Activated T-cell treated with anti-CD3 and anti-CD28 coated beads, Interleukin-2, amount 50 U/mL, for 24 hours (primary cell): Measurements from ENCODE around the gene SPIN3.
"Not testable (repeated sequence)": the region's sequence is repeated elsewhere in the genome, so short reads cannot be mapped to it uniquely, and the experiment has no call there.

ENCODE experiments used
- DNase-seq: peaks from one replicate; pipeline ENCODE4 v3.0.0-alpha.2; 2020
- H3K27ac Mint-ChIP-seq: 2 replicates; pipeline ENCODE4 v1.8.0; 2020; ENCODE audit warnings: mild to moderate bottlenecking, mixed read lengths
- H3K27me3 Mint-ChIP-seq: 2 replicates; pipeline ENCODE4 v1.8.0; 2020; ENCODE audit warnings: mixed read lengths
- H3K36me3 Mint-ChIP-seq: 2 replicates; pipeline ENCODE4 v1.8.0; 2020; ENCODE audit warnings: low read depth, mixed read lengths
- H3K4me1 Mint-ChIP-seq: 2 replicates; pipeline ENCODE4 v1.8.0; 2020; ENCODE audit warnings: low read depth, mixed read lengths
- H3K4me3 Mint-ChIP-seq: 2 replicates; pipeline ENCODE4 v1.8.0; 2020; ENCODE audit warnings: mild to moderate bottlenecking, moderate library complexity, mixed read lengths
- H3K9me3 Mint-ChIP-seq: 2 replicates; pipeline ENCODE4 v1.8.0; 2020; ENCODE audit warnings: mixed read lengths

Gene SPIN3

DNA sequence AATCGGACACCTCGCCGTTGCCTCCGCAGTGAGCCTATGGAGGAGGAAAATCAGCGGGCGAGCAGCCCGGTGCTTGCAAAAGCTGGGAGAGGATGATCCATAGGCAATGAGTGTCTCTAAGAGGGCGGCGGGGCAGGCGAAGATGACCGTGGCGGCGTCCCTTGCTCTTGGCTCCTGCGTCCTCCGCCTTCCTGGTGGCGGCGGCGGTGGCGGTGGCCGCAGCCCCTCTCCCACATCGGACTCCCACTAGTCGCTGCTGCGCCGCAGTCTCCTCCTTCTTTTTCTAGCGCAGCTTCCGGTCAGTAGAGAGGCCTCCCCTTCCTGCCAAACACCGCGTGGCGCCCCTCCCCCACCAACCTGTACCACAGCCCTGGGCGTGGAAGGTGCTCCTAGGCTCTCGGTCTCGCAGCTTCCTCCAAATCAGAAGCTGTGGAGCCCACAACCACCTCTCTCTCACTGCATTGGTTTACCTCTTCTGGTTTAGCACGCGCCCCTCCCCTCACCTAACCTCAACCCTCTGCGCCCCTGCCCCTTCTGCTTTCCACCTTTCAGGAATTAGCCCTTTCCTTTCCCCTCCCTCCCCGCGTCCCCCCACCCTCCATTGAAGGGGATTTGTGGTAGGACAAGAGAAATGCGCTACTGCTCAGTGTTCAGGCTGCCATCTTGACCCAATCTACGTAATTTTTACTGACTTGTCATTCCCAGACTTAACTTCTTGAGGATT is at the start of gene SPIN3:
Gene SPIN3, minus strand, starts transcription at position 271 of the 724 bp plus-strand sequence. CDS start 594 bp downstream, outside the sequence.
- DNase-seq, result peak; percentile 75
- Mint-ChIP-seq H3K4me1 (peaks cover 37% of the 10 kb centered on the region), H3K27ac (peak within 1 kb of the TSS; percentile 91), H3K36me3 (peaks cover 28% of the 10 kb centered on the region), H3K27me3 (peaks cover 43% of the 10 kb centered on the region), H3K4me3 (peak within 1 kb of the TSS; percentile 82), H3K9me3 (no peaks in the 10 kb centered on the region)

GRCh38 chrX:57044245-57044644 is 48.9 kb upstream of the SPIN3 start:
- no peak for DNase-seq
- H3K4me3 Mint-ChIP-seq, result no peak overlapping the region
- no peaks in the 10 kb centered on the region for H3K36me3 Mint-ChIP-seq
- no peaks in the 10 kb centered on the region for H3K4me1 Mint-ChIP-seq
- no peaks in the 10 kb centered on the region for H3K9me3 Mint-ChIP-seq
- no peak overlapping the region for H3K27ac Mint-ChIP-seq
- H3K27me3 Mint-ChIP-seq, result peaks cover 93% of the 10 kb centered on the region

GRCh38 chrX:57037265-57037664 is 41.9 kb upstream of the SPIN3 start:
- not testable (repeated sequence) for H3K4me1 Mint-ChIP-seq, H3K9me3 Mint-ChIP-seq, H3K4me3 Mint-ChIP-seq, H3K36me3 Mint-ChIP-seq, H3K27ac Mint-ChIP-seq, DNase-seq
- peaks cover 80% of the 10 kb centered on the region for H3K27me3 Mint-ChIP-seq

- no peaks in the 10 kb centered on the region for H3K9me3 Mint-ChIP-seq
- H3K27ac Mint-ChIP-seq, result peak overlapping the region; percentile 91
- peak overlapping the region; percentile 82 for H3K4me3 Mint-ChIP-seq
- no peak for DNase-seq
- H3K4me1 Mint-ChIP-seq, result peaks cover 37% of the 10 kb centered on the region
- peaks cover 31% of the 10 kb centered on the region for H3K36me3 Mint-ChIP-seq
- peaks cover 40% of the 10 kb centered on the region for H3K27me3 Mint-ChIP-seq
Observed at GRCh38 chrX:56994375-56995270, 718 bp downstream of the SPIN3 start.

- H3K4me1 Mint-ChIP-seq, result peaks cover 26% of the 10 kb centered on the region
- DNase-seq, result no peak
- no peak overlapping the region for H3K4me3 Mint-ChIP-seq
- no peak overlapping the region for H3K27ac Mint-ChIP-seq
- peaks cover 44% of the 10 kb centered on the region for H3K36me3 Mint-ChIP-seq
- peaks cover 33% of the 10 kb centered on the region for H3K27me3 Mint-ChIP-seq
- no peaks in the 10 kb centered on the region for H3K9me3 Mint-ChIP-seq
Observed at GRCh38 chrX:56987741-56988140, 7.6 kb downstream of the SPIN3 start.

DNA sequence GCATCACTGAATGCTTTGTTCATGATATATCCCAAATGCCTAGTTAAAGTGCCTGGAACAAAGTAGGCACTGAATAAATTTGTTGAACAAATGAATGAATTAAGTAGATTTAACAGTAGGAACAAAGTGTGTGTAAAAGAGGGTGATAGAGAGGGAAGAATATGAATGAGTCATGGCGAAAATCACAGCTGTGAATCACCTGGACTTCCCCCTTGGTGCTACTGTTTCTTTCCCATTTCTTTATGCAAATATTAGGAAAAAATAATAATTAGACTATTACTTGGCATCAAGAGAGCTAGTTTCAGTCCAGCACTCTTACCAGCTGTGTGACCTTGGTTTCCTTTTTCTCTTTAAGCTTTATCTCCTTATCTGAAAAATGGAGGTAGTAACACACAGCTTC is 9.2 kb downstream of the SPIN3 start:
- DNase-seq, result no peak
- Mint-ChIP-seq H3K4me1 (peaks cover 15% of the 10 kb centered on the region), H3K9me3 (no peaks in the 10 kb centered on the region), H3K27me3 (peaks cover 23% of the 10 kb centered on the region), H3K27ac (no peak overlapping the region), H3K36me3 (peaks cover 33% of the 10 kb centered on the region), H3K4me3 (no peak overlapping the region)

DNA sequence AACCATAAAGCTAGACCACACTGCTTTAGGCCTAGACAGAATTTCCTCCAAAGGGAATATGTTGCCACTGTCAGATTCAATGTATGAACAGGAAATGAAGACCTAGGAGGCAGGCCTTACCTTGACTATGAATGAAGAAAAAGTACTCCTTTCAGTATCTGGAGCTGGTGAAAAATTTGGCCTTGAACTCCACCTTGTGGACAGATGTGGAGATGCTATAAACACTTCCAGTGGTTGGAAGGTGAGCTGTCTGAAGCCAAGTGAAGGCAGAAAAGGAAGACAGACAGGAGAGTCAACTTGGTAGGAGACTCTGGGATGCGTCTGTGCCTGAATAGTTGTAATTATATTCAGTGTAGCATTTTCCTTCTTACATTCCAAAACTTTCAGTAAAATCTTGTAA is 17.2 kb downstream of the SPIN3 start:
- Mint-ChIP-seq H3K9me3 (no peaks in the 10 kb centered on the region), H3K4me3 (no peak overlapping the region), H3K27ac (no peak overlapping the region), H3K4me1 (peaks cover 2% of the 10 kb centered on the region), H3K27me3 (peaks cover 11% of the 10 kb centered on the region), H3K36me3 (peaks cover 20% of the 10 kb centered on the region)
- no peak for DNase-seq

- Mint-ChIP-seq H3K4me1 (peaks cover 2% of the 10 kb centered on the region), H3K4me3 (no peak overlapping the region), H3K27me3 (peaks cover 21% of the 10 kb centered on the region), H3K27ac (no peak overlapping the region), H3K9me3 (no peaks in the 10 kb centered on the region), H3K36me3 (peaks cover 21% of the 10 kb centered on the region)
- DNase-seq, result no peak
Observed at GRCh38 chrX:56975611-56976010, 19.7 kb downstream of the SPIN3 start.

DNA sequence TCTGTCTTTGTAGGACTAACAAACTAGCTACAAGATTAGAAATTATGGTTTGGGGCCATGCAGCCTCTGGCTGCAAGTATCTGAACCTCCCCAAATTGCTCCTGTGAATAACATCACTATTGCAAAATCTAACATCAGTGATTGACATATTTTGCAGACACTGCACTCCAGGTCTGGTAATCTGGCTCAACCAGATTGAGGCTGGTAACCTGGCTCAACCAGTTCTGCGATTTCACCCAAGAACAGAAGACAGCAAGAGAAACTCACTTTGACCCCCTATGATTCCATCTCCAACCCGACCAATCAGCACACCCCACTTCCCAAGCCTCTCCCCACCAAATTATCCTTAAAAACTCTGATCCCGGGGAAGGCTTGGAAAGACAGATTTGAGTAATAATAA is 20.9 kb downstream of the SPIN3 start:
- H3K27ac Mint-ChIP-seq, result no peak overlapping the region

GRCh38 chrX:56969559-56969958 is 25.8 kb downstream of the SPIN3 start:
- Mint-ChIP-seq H3K36me3 (peaks cover 10% of the 10 kb centered on the region), H3K4me3 (no peak overlapping the region), H3K9me3 (no peaks in the 10 kb centered on the region), H3K4me1 (no peaks in the 10 kb centered on the region), H3K27ac (no peak overlapping the region), H3K27me3 (peaks cover 32% of the 10 kb centered on the region)
- no peak for DNase-seq

More for the DNA sequence above, 20.9 kb downstream of the SPIN3 start:
- no peak for DNase-seq
- H3K4me3 Mint-ChIP-seq, result no peak overlapping the region
- peaks cover 21% of the 10 kb centered on the region for H3K36me3 Mint-ChIP-seq
- H3K9me3 Mint-ChIP-seq, result no peaks in the 10 kb centered on the region
- H3K4me1 Mint-ChIP-seq, result peaks cover 2% of the 10 kb centered on the region
- H3K27me3 Mint-ChIP-seq, result peaks cover 20% of the 10 kb centered on the region

- Mint-ChIP-seq H3K27me3 (peaks cover 29% of the 10 kb centered on the region), H3K27ac (no peak overlapping the region), H3K36me3 (peaks cover 10% of the 10 kb centered on the region), H3K4me1 (peaks cover 2% of the 10 kb centered on the region), H3K4me3 (no peak overlapping the region), H3K9me3 (no peaks in the 10 kb centered on the region)
- no peak for DNase-seq
Observed at GRCh38 chrX:56968980-56969379, 26.4 kb downstream of the SPIN3 start.

DNA sequence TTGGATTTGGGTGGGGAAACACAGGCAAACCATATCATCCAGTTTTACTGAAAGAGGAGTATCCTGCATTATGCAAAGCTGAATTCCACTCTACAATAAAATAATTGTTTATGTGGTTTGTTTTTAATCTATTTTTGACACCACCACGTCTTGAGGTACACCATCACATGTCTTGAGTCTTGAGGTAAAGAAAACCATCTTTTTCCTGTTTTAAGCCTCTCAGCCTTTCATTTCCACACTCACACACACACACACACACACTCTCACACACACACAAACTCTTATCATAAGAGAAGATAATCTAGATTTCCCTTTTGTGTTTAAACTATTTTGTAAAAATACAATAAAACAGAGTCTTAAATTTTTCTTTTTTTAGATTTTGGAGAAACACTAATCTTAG is 32.0 kb downstream of the SPIN3 start:
- no peak for DNase-seq

DNA sequence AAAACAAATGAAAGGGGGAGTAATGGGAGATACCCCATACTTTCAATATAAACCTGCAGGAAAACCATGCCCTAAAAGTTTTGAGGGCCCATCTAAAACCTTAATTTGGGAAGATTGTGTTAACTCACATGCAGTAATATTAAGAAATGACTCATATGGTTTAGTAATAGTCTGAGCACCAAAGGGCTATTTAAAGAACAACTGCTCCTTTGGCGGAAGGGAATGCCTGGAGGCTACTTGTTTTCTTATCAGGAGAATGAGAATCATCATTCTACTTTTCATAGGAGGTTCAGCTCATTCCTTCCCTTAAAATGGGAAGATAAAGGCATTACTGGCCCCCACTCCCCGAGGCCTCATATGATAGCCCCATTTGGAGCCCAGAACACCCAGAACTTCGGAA is 47.6 kb downstream of the SPIN3 start:
- Mint-ChIP-seq H3K27ac (no peak overlapping the region), H3K27me3 (peaks cover 85% of the 10 kb centered on the region), H3K4me3 (no peak overlapping the region), H3K9me3 (peaks cover 2% of the 10 kb centered on the region), H3K4me1 (no peaks in the 10 kb centered on the region), H3K36me3 (peaks cover under 1% of the 10 kb centered on the region)
- DNase-seq, result no peak

More for the DNA sequence above, 32.0 kb downstream of the SPIN3 start:
- Mint-ChIP-seq H3K9me3 (peaks cover 4% of the 10 kb centered on the region), H3K4me3 (no peak overlapping the region), H3K27ac (no peak overlapping the region), H3K36me3 (peaks cover 8% of the 10 kb centered on the region), H3K27me3 (peaks cover 35% of the 10 kb centered on the region), H3K4me1 (peaks cover 7% of the 10 kb centered on the region)

GRCh38 chrX:56946201-56946600 is 49.1 kb downstream of the SPIN3 start:
- H3K27me3 Mint-ChIP-seq, result peaks cover 83% of the 10 kb centered on the region
- H3K27ac Mint-ChIP-seq, H3K4me3 Mint-ChIP-seq, DNase-seq, H3K36me3 Mint-ChIP-seq, H3K4me1 Mint-ChIP-seq, H3K9me3 Mint-ChIP-seq: not testable (repeated sequence)

- H3K9me3 Mint-ChIP-seq, H3K4me3 Mint-ChIP-seq, H3K36me3 Mint-ChIP-seq, H3K27ac Mint-ChIP-seq, DNase-seq, H3K4me1 Mint-ChIP-seq: not testable (repeated sequence)
- H3K27me3 Mint-ChIP-seq, result peaks cover 83% of the 10 kb centered on the region
Observed at GRCh38 chrX:56945226-56945625, 50.1 kb downstream of the SPIN3 start.
